KMS-11 (cell line): ENCODE measurements around the gene KCNMB1.

ENCODE experiments used
- H2AFZ ChIP-seq: fragments of 200-600 bp; sonication (generic); 2 replicates; pipeline ENCODE4 v1.6.1; 2016; ENCODE audit warnings: antibody characterized with exemption, mixed run types, low read depth
- H3K27ac ChIP-seq: fragments of 200-600 bp; sonication (generic); 2 replicates; pipeline ENCODE4 v1.6.1; 2016; ENCODE audit warnings: mild to moderate bottlenecking, mixed run types
- H3K27me3 ChIP-seq: fragments of 200-600 bp; sonication (generic); 2 replicates; pipeline ENCODE4 v1.6.1; 2017; ENCODE audit warnings: mild to moderate bottlenecking, low read depth, mixed run types, moderate library complexity; ENCODE audit not compliant: insufficient read depth
- H3K36me3 ChIP-seq: fragments of 200-600 bp; sonication (generic); 2 replicates; pipeline ENCODE4 v1.6.1; 2017; ENCODE audit warnings: mild to moderate bottlenecking, mixed run types; ENCODE audit not compliant: insufficient read depth
- H3K4me1 ChIP-seq: fragments of 200-600 bp; sonication (generic); 2 replicates; pipeline ENCODE4 v1.6.1; 2016; ENCODE audit warnings: mild to moderate bottlenecking, low read depth, mixed run types; ENCODE audit not compliant: poor library complexity, severe bottlenecking
- H3K4me2 ChIP-seq: fragments of 200-600 bp; sonication (generic); 2 replicates; pipeline ENCODE4 v1.7.0; 2016; ENCODE audit warnings: mild to moderate bottlenecking, mixed run types
- H3K4me3 ChIP-seq: fragments of 200-600 bp; sonication (generic); IDR thresholded peaks from 2 replicates; pipeline ENCODE4 v1.6.1; 2017; ENCODE audit warnings: low read depth, low read length, mixed read lengths; ENCODE audit not compliant: insufficient read depth
- H3K79me2 ChIP-seq: fragments of 200-600 bp; sonication (generic); 2 replicates; pipeline ENCODE4 v1.6.1; 2016; ENCODE audit warnings: low read depth, mixed run types; ENCODE audit not compliant: insufficient read depth
- H3K9ac ChIP-seq: fragments of 200-600 bp; sonication (generic); 2 replicates; pipeline ENCODE4 v1.6.1; 2016; ENCODE audit warnings: mild to moderate bottlenecking, mixed run types
- H4K20me1 ChIP-seq: fragments of 200-600 bp; sonication (generic); 2 replicates; pipeline ENCODE4 v1.6.1; 2016; ENCODE audit warnings: mild to moderate bottlenecking, mixed run types; ENCODE audit not compliant: insufficient read depth
- CTCF ChIP-seq: fragments of 200-600 bp; sonication (generic); conservative IDR thresholded peaks from 2 replicates; pipeline ENCODE4 v1.6.1; 2017; ENCODE audit warnings: low read depth, mild to moderate bottlenecking, antibody characterized with exemption, low read length, moderate library complexity, mixed read lengths

Gene KCNMB1

GRCh38 chr5:170343177-170343576 is 46.0 kb downstream of the KCNMB1 start:
- H3K4me2 ChIP-seq: no peak overlapping the region
- H3K4me1 ChIP-seq: no peaks in the 10 kb centered on the region
- no peak overlapping the region for H3K27ac ChIP-seq
- no peak overlapping the region for H3K4me3 ChIP-seq
- no peaks in the 10 kb centered on the region for H3K79me2 ChIP-seq
- TF ChIP-seq CTCF: no peak
- H4K20me1 ChIP-seq: no peaks in the 10 kb centered on the region
- no peaks in the 10 kb centered on the region for H3K36me3 ChIP-seq
- H3K27me3 ChIP-seq: no peaks in the 10 kb centered on the region
- H2AFZ ChIP-seq: no peak overlapping the region
- H3K9ac ChIP-seq: no peak overlapping the region

GRCh38 chr5:170342153-170342725 is 46.9 kb downstream of the KCNMB1 start:
- Histone ChIP-seq H4K20me1 (no peaks in the 10 kb centered on the region), H3K4me2 (no peak overlapping the region), H3K79me2 (no peaks in the 10 kb centered on the region), H3K27me3 (no peaks in the 10 kb centered on the region), H3K27ac (no peak overlapping the region), H3K4me1 (no peaks in the 10 kb centered on the region), H3K36me3 (no peaks in the 10 kb centered on the region), H2AFZ (no peak overlapping the region), H3K4me3 (no peak overlapping the region), H3K9ac (no peak overlapping the region)
- TF ChIP-seq CTCF: no peak

GRCh38 chr5:170341545-170341944 is 47.6 kb downstream of the KCNMB1 start:
- Histone ChIP-seq H3K9ac (no peak overlapping the region), H3K27me3 (no peaks in the 10 kb centered on the region), H2AFZ (no peak overlapping the region), H3K4me2 (no peak overlapping the region), H3K4me1 (no peaks in the 10 kb centered on the region), H3K79me2 (no peaks in the 10 kb centered on the region), H3K36me3 (no peaks in the 10 kb centered on the region), H3K27ac (no peak overlapping the region), H4K20me1 (no peaks in the 10 kb centered on the region), H3K4me3 (no peak overlapping the region)
- TF ChIP-seq CTCF: no peak

GRCh38 chr5:170339780-170340167 is 49.4 kb downstream of the KCNMB1 start:
- H3K27ac ChIP-seq: no peak overlapping the region
- H3K9ac ChIP-seq: no peak overlapping the region
- no peak for TF ChIP-seq CTCF
- no peaks in the 10 kb centered on the region for H3K36me3 ChIP-seq
- H3K79me2 ChIP-seq: no peaks in the 10 kb centered on the region
- H3K27me3 ChIP-seq: no peaks in the 10 kb centered on the region
- H3K4me3 ChIP-seq: no peak overlapping the region
- H3K4me1 ChIP-seq: no peaks in the 10 kb centered on the region
- H2AFZ ChIP-seq: no peak overlapping the region
- no peaks in the 10 kb centered on the region for H4K20me1 ChIP-seq
- H3K4me2 ChIP-seq: no peak overlapping the region
